Peyer's patch (tissue), 4 donors: ENCODE data around the gene CX3CL1.

Experiments
- CTCF ChIP-seq, 6 experiments: fragments of 450-650 bp in 4 of 6; fragments of 200-600 bp in 2 of 6; sonication (generic) in 1 of 6; IDR thresholded peaks; one replicate each; pipeline ENCODE4 v1.5.1; 2017 to 2019; ENCODE audit warnings: antibody characterized with exemption in 6 of 6, mild to moderate bottlenecking in 3 of 6, moderate library complexity in 1 of 6
- POLR2A ChIP-seq, 2 donors: fragments of 450-650 bp; IDR thresholded peaks; one replicate each; pipeline ENCODE4 v1.5.1; 2017; ENCODE audit warnings: antibody characterized with exemption in 2 of 2, mild to moderate bottlenecking in 2 of 2, moderate library complexity in 2 of 2

DNA sequence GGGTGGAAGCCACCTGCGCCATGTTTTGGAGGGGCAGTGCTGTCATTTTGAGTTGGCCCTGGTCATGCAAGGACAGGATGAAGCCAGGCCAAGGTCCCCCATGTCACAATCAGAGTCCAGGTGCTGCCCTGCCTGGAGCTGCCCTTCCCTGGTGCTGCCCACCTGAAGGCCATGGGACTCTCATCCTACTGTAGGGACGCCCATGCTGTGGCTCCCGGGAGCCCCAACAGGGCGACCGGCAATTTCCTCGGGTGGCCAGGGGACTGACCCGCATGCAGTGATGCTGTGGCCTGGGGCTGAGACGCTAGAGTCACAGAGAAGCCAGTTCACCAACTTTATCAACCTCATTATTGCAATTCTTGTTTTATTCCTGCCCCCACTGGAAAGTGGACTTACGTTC is 40.3 kb downstream of the CX3CL1 start:
- TF ChIP-seq CTCF (IDR thresholded peaks at IDR 0.05) (no peak), POLR2A (IDR thresholded peaks at IDR 0.05) (no peak)
